H1 (cell line): ENCODE results near the gene LDLRAD4. TPM values are rescaled to one million over a fixed set of nuclear protein-coding genes. Genes with fewer than 3 reads are reported as not detected.

ENCODE experiments used
- CTCF ChIA-PET: fragments of 300-600 bp; sonication (Branson Sonifier 250); formaldehyde crosslinking; loops from one replicate; lab custom pipeline; 2021; ENCODE audit not compliant: partially characterized antibody; lab: Charles Lee
- POLR2A ChIA-PET: fragments of 300-600 bp; sonication (Branson Sonifier 250); formaldehyde crosslinking; loops from one replicate; lab custom pipeline; 2021; ENCODE audit warnings: inconsistent platforms; ENCODE audit not compliant: partially characterized antibody; lab: Charles Lee
- DNase-seq, 2 experiments: peaks; one replicate each; pipeline versions ENCODE4 v3.0.0 to v3.0.0-alpha.2; 2010 to 2022; ENCODE audit warnings: low spot score in 2 of 2, low read depth in 1 of 2, mixed read lengths in 1 of 2
- FAIRE-seq: peaks from 2 replicates; lab custom pipeline; 2011; peaks lifted over from hg19 to GRCh38; lab: Jason Lieb, UNC
- H2AFZ ChIP-seq: 2 replicates; pipeline ENCODE4 v1.8.1; 2012; ENCODE audit warnings: low read length, inconsistent platforms
- H2AK5ac ChIP-seq: 2 replicates; pipeline ENCODE4 v1.6.1; 2013; ENCODE audit warnings: low read depth, low read length
- H2BK120ac ChIP-seq: replicated peaks from 2 replicates; pipeline ENCODE3; 2013; ENCODE audit warnings: low read depth, low read length, inconsistent platforms
- H2BK12ac ChIP-seq: 2 replicates; pipeline ENCODE4 v1.6.1; 2013; ENCODE audit warnings: low read depth, low read length
- H2BK15ac ChIP-seq: 2 replicates; pipeline ENCODE4 v1.6.1; 2013; ENCODE audit warnings: low read length
- H2BK20ac ChIP-seq: 2 replicates; pipeline ENCODE4 v1.6.1; 2013; ENCODE audit warnings: low read length
- H2BK5ac ChIP-seq: 2 replicates; pipeline ENCODE4 v1.6.1; 2013; ENCODE audit warnings: low read depth, low read length
- H3K14ac ChIP-seq: 2 replicates; pipeline ENCODE4 v1.6.1; 2013; ENCODE audit warnings: inconsistent platforms; ENCODE audit not compliant: insufficient read length
- H3K18ac ChIP-seq: 2 replicates; pipeline ENCODE4 v1.6.1; 2013; ENCODE audit warnings: low read length; ENCODE audit errors: extremely low read depth
- H3K23ac ChIP-seq: 2 replicates; pipeline ENCODE4 v1.6.1; 2013; ENCODE audit warnings: inconsistent platforms; ENCODE audit not compliant: insufficient read length
- H3K23me2 ChIP-seq: 2 replicates; pipeline ENCODE4 v1.6.1; 2013; ENCODE audit warnings: low read depth, low read length
- H3K27ac ChIP-seq: 2 replicates; pipeline ENCODE4 v1.6.1; 2011; ENCODE audit warnings: low read depth, low read length, inconsistent platforms
- H3K27me3 ChIP-seq, 4 experiments: replicated peaks in 1 of 4; 1 replicate in 1 of 4; 2 replicates in 3 of 4; pipeline versions ENCODE4 v1.6.1 to v1.8.1; 2011 to 2013; ENCODE audit warnings: low read length in 3 of 4, mild to moderate bottlenecking in 3 of 4, inconsistent platforms in 2 of 4, mixed read lengths in 2 of 4, moderate library complexity in 1 of 4; ENCODE audit not compliant: control insufficient read depth in 3 of 4, insufficient read depth in 3 of 4; ENCODE audit errors: extremely low read depth in 1 of 4
- H3K36me3 ChIP-seq, 4 experiments: 2 replicates each; pipeline versions ENCODE4 v1.6.1 to v1.8.1; 2011 to 2013; ENCODE audit warnings: mild to moderate bottlenecking in 4 of 4, low read length in 3 of 4, moderate library complexity in 2 of 4, control low read depth in 1 of 4, inconsistent platforms in 1 of 4; ENCODE audit not compliant: insufficient read depth in 4 of 4, control insufficient read depth in 2 of 4
- H3K4ac ChIP-seq: replicated peaks from 2 replicates; pipeline ENCODE3; 2013; ENCODE audit warnings: low read length, low read depth, mixed read lengths, inconsistent platforms; ENCODE audit not compliant: insufficient read length
- H3K4me1 ChIP-seq, 4 experiments: replicated peaks in 1 of 4; 1 replicate in 1 of 4; 2 replicates in 3 of 4; pipeline versions ENCODE4 v1.6.1 to v1.8.1; 2011 to 2013; ENCODE audit warnings: low read length in 3 of 4, inconsistent platforms in 2 of 4, mixed read lengths in 1 of 4; ENCODE audit not compliant: insufficient read depth in 4 of 4, control insufficient read depth in 3 of 4
- H3K4me2 ChIP-seq, 2 experiments: 2 replicates each; pipeline versions ENCODE4 v1.6.1 to v1.8.1; 2011 to 2013; ENCODE audit warnings: low read depth in 2 of 2, low read length in 2 of 2, control low read depth in 1 of 2, inconsistent platforms in 1 of 2, mild to moderate bottlenecking in 1 of 2; ENCODE audit not compliant: insufficient read depth in 1 of 2
- H3K4me3 ChIP-seq, 4 experiments: fragments of 200-600, 300-600 bp in 1 of 4; sonication (generic), shearing (Covaris generic), sonication (Bioruptor Twin) in 1 of 4; 2 replicates each; pipeline versions ENCODE4 v1.5.1 to v1.8.1; 2011 to 2016; ENCODE audit warnings: low read length in 4 of 4, low read depth in 3 of 4, control low read depth in 2 of 4, inconsistent platforms in 2 of 4, mild to moderate bottlenecking in 2 of 4, mixed read lengths in 1 of 4, moderate library complexity in 1 of 4; ENCODE audit not compliant: insufficient read depth in 2 of 4; ENCODE audit errors: extremely low read depth in 1 of 4
- H3K56ac ChIP-seq: replicated peaks from 2 replicates; pipeline ENCODE3; 2013; ENCODE audit warnings: low read depth, mild to moderate bottlenecking, mixed read lengths, low read length, inconsistent platforms; ENCODE audit not compliant: insufficient read length
- H3K79me1 ChIP-seq: 2 replicates; pipeline ENCODE4 v1.6.1; 2013; ENCODE audit warnings: low read depth, low read length, control low read depth
- H3K79me2 ChIP-seq, 2 experiments: 2 replicates each; pipeline versions ENCODE4 v1.6.1 to v1.8.1; 2012 to 2013; ENCODE audit warnings: low read length in 2 of 2, mild to moderate bottlenecking in 2 of 2, inconsistent platforms in 1 of 2; ENCODE audit not compliant: insufficient read depth in 2 of 2, control insufficient read depth in 1 of 2
- H3K9ac ChIP-seq, 4 experiments: replicated peaks in 1 of 4; 1 replicate in 1 of 4; 2 replicates in 3 of 4; pipeline versions ENCODE4 v1.6.1 to v1.8.1; 2011 to 2013; ENCODE audit warnings: low read depth in 3 of 4, low read length in 3 of 4, control low read depth in 2 of 4, mild to moderate bottlenecking in 2 of 4, moderate library complexity in 2 of 4, inconsistent platforms in 1 of 4; ENCODE audit errors: extremely low read depth in 1 of 4
- H3K9me3 ChIP-seq, 2 experiments: 2 replicates each; pipeline versions ENCODE4 v1.6.1 to v1.8.1; 2012 to 2013; ENCODE audit warnings: mild to moderate bottlenecking in 2 of 2, moderate library complexity in 2 of 2, control low read depth in 1 of 2, inconsistent platforms in 1 of 2, low read depth in 1 of 2, low read length in 1 of 2, mixed read lengths in 1 of 2; ENCODE audit not compliant: insufficient read depth in 2 of 2
- H4K20me1 ChIP-seq, 2 experiments: replicated peaks in 1 of 2; 2 replicates each; pipeline versions ENCODE3 to v1.8.1; 2011 to 2013; ENCODE audit warnings: inconsistent platforms in 2 of 2, low read length in 2 of 2, mild to moderate bottlenecking in 1 of 2; ENCODE audit not compliant: insufficient read depth in 2 of 2, control insufficient read depth in 1 of 2
- H4K5ac ChIP-seq: 2 replicates; pipeline ENCODE4 v1.6.1; 2013; ENCODE audit warnings: low read length, low read depth, mixed read lengths, inconsistent platforms; ENCODE audit not compliant: insufficient read length
- H4K8ac ChIP-seq: 2 replicates; pipeline ENCODE4 v1.8.0; 2013; ENCODE audit warnings: mild to moderate bottlenecking, moderate library complexity, low read length, inconsistent platforms; ENCODE audit not compliant: insufficient read depth; ENCODE audit errors: extremely low read depth
- H4K91ac ChIP-seq: replicated peaks from 2 replicates; pipeline ENCODE3; 2013; ENCODE audit warnings: low read length, mixed read lengths, inconsistent platforms; ENCODE audit not compliant: insufficient read length
- SP4 ChIP-seq: IDR thresholded peaks from 2 replicates; pipeline ENCODE4 v1.6.1; 2012; ENCODE audit warnings: low read length, inconsistent platforms
- WGBS, 2 experiments: shearing (Covaris generic) in 1 of 2; methylation state at CpG; one replicate each; pipeline versions ENCODE4 v1.1.6 to v1.1.7; 2013 to 2015; ENCODE audit warnings: low lambda C conversion rate in 2 of 2, mixed read lengths in 2 of 2, inconsistent platforms in 1 of 2, low coverage in 1 of 2, missing lambda C conversion rate in 1 of 2; ENCODE audit not compliant: insufficient replicate concordance in 2 of 2, insufficient coverage in 1 of 2, insufficient read length in 1 of 2; ENCODE audit errors: extremely low coverage in 1 of 2, missing lambda C conversion rate in 1 of 2; 5-methylcytosine and 5-hydroxymethylcytosine counted together
- polyA plus RNA-seq, 7 experiments: library from polyadenylated mRNA; depleted of rRNA in 3 of 7; stranded (reverse) in 5 of 7; unstranded in 2 of 7; fragments of >200 nt in 5 of 7; fragments of 200-250 nt in 2 of 7; gene quantifications; 1 replicate in 5 of 7; 2 replicates in 1 of 7; 4 replicates in 1 of 7; pipeline versions ENCODE4 v1.2.1 to v1.2.3, GENCODE V29; 2011 to 2013; ENCODE audit warnings: missing spikeins in 2 of 7, mixed read lengths in 2 of 7
- total RNA-seq: library from RNA; stranded (reverse); fragmentation: NEBNext Ultra II Directional; extraction: Animal tissue kit (Norgen Biotek cat#: 25700); gene quantifications from 2 replicates; pipeline ENCODE4 v1.2.1, GENCODE V29; 2021

LDLRAD4 gene
- total and polyA plus RNA-seq, 2 of the 8 experiments (the other 6 are each of a cell fraction or from before 2014, with no cell fraction given): 0.77 to 1.4 TPM

DNA sequence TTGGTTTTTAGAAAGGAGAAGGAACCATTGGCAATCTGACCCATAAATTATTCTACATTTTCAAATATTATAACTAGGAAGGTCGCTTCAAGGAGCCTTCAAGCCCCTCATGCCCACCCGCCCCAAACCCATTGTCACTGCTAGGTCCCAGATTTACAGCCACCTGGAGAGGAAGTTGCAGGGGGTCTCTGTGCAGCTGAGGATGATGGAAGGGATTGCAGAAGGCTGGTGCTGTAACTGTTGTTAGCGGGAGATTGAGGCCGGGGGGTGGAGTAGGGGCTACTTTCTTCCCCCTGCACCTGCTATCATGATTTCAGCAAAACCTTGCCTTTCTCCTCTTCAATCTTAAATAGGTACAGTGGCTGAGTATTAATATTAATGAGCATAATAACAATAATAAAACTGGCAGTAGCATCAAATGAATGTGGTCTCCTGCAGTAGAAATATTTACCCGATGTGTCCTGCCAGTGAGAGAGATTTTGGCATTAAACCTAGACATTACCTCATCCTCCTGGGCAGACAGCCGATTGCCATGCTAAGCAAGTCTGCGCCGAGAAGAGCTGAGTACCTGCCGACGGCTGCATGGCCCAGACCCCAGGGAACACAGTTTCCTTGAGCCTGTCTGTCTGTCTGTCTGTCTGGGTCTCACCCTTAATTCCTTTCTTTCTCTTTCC is 282.4 kb downstream of the LDLRAD4 start:
- Histone ChIP-seq H3K4ac (no peak overlapping the region), H3K27ac (no peak overlapping the region), H2BK15ac (no peak overlapping the region), H3K4me3 (peak overlapping the region in 3 of 4 experiments; percentile 14 to 42 (median 19); a peak in 5 of 8 replicates), H3K9ac (no peak overlapping the region; a peak in 1 of 7 replicates), H2BK120ac (no peak overlapping the region), H4K91ac (no peak overlapping the region), H2AFZ (no peak overlapping the region), H3K18ac (no peak overlapping the region), H3K79me2 (no peaks in the 10 kb centered on the region), H4K5ac (no peak overlapping the region), H3K79me1 (no peaks in the 10 kb centered on the region), H2BK5ac (no peak overlapping the region), H4K20me1 (no peaks in the 10 kb centered on the region), H3K36me3 (no peaks in the 10 kb centered on the region), H3K27me3 (peaks cover 0 to 4% (median 0%) of the 10 kb centered on the region in 4 experiments; a peak in 1 of 7 replicates), H3K9me3 (peaks cover 7 to 17% of the 10 kb centered on the region in 2 experiments), H3K23ac (no peak overlapping the region), H2BK12ac (0 out of 2 replicates have a peak overlapping the region, but pooled peaks have one; percentile 27), H3K56ac (no peak overlapping the region), H3K23me2 (no peaks in the 10 kb centered on the region), H4K8ac (no peak overlapping the region), H3K4me2 (peak overlapping the region; percentile 58 to 63; a peak in 3 of 4 replicates), H3K14ac (no peak overlapping the region), H2BK20ac (no peak overlapping the region), H3K4me1 (peaks cover 0 to 11% (median 9%) of the 10 kb centered on the region in 4 experiments; a peak in 6 of 7 replicates), H2AK5ac (no peak overlapping the region)
- DNase-seq: no peak
- FAIRE-seq: no peak
- POLR2A ChIA-PET: interaction anchor here (0.8 to 1.2 kb wide), 4 partner anchors 9 to 133 kb away, joined by 3 read pairs; no protein-coding TSS in a partner anchor
- CTCF ChIA-PET: interaction anchor here (0.9 to 2.6 kb wide), 5 partner anchors 11 to 240 kb away, joined by 3 to 7 read pairs (median 3); no protein-coding TSS in a partner anchor
- WGBS, 2 experiments: 67% methylated on average over 10 of the region's 10 CpGs; no CpG with 5 or more reads in 1 of the 2 experiments
- no peak for TF ChIP-seq SP4
